HG02588 (cell line): ENCODE data around the gene ADAMTSL2.
"Not testable (repeated sequence)": the region's sequence is repeated elsewhere in the genome, so short reads cannot be mapped to it uniquely, and the experiment has no call there.

Experiments used
- ATAC-seq: cut with Tn5 transposase; IDR thresholded peaks from one replicate; pipeline ENCODE4 v1.9.1; 2021; ENCODE audit warnings: mild to moderate bottlenecking, moderate library complexity; ENCODE audit not compliant: unreplicated experiment

The ADAMTSL2 gene

DNA sequence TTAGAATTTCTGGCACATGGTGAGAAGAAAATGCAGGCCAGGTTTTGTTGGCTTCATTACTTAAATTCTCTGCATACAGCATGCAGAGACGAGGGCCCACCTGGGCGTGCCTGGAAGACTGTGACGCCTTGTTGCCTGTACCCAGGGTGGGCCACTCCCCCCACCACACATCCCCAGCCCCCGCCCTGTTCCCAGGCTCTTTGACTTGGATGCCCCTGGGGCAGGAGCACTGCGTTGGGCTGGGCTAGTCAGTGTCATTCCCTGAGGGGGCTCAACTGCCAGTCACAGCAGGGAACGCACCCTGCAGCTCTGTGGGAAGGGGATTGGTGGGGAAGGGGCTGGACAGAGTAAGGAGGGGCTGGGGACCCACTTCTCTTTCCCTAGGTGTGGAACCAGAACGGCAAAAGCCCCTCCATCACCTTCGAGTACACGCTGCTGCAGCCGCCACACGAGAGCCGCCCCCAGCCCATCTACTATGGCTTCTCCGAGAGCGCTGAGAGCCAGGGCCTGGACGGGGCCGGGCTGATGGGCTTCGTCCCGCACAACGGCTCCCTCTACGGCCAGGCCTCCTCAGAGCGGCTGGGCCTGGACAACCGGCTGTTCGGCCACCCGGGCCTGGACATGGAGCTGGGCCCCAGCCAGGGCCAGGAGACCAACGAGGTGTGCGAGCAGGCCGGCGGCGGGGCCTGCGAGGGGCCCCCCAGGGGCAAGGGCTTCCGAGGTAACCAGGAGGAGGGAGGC is 19.6 kb downstream of the ADAMTSL2 start:
- ATAC-seq = no peak

DNA sequence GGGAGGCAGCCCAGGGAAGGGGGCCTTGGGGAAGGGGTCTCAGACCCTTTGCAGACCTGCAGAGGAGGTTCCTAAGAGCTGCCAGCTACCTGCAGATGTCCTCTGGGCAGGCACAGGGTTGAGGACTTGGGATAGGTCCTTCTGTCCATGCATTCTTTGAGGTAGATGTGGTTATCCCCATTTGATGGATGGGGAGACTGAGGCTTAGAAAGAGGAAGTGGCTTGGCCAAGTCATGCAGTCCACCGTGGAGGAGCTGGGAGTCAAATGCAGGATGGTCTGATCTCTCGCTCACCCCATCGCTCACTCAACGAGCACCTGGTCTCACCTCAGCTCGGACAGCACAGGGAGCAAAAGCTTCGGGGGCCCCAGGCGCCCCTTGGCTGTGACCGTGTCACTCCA is 20.2 kb downstream of the ADAMTSL2 start:
- ATAC-seq = no peak

DNA sequence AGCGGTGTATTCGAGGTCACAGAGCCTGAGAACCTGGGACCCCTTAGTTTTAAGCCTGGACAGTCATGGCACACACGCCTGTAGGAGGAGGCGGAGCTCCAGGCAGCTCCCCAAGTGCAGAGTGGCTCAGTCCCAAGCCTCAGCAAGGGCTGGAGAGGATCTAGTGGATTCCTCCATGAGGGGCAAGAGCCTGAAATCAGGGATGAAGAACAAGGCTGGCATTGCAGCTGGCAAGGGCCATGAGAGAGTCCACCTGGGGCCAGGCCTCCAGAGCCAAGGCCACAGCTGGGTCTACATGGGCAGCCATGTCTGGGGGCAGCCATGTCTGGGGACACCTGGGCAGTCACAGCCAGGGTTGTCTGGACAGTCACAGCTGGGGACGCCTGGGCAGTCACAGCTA is 21.9 kb downstream of the ADAMTSL2 start:
- no peak for ATAC-seq

- no peak for ATAC-seq
Measured at GRCh38 chr9:133557581-133557980, 23.1 kb downstream of the ADAMTSL2 start.

GRCh38 chr9:133558191-133559126 is 24.0 kb downstream of the ADAMTSL2 start:
- ATAC-seq = no peak

DNA sequence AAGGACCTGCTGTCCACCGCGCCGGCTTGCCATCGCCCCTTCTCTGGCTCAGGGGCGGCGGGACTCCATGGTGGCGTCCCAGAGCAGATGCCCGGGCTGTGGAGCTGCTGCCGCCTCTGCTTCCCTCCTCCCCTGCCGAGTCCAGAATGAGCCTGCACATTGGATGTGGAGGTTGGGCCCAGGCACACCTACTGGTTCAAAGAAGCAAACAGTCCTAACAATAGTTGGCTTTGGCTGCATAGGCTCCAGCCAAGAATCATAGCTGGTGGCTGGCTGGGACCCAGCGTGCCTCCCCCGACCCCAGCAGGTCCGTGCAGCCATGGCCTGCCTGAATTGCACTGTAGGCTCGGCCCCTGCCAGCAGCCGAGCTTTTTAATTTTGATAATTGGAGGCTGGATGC is 25.8 kb downstream of the ADAMTSL2 start:
- ATAC-seq = no peak

DNA sequence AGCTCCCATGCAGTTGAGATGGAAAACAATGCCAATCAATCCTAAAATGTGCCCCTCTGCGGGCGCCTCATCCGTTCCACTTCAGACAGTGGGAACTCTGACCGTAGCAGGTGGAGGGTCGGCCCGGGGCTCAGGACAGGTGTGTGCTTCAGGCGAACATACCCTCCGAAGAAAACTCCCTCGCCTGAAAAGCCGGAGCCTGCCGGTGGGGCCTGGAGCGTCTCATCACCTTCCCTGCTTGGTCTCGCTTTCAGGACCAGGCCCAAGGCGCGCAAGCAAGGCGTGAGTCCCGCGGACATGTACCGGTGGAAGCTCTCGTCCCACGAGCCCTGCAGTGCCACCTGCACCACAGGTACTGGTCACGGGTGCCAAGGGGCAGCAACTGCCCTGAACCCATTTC is 26.4 kb downstream of the ADAMTSL2 start:
- no peak for ATAC-seq

- ATAC-seq = no peak
Measured at GRCh38 chr9:133561976-133562554, 27.6 kb downstream of the ADAMTSL2 start.

- ATAC-seq = no peak
Measured at GRCh38 chr9:133562611-133563290, 28.2 kb downstream of the ADAMTSL2 start.

- ATAC-seq = no peak
Measured at GRCh38 chr9:133563291-133563796, 28.8 kb downstream of the ADAMTSL2 start.

- ATAC-seq = not testable (repeated sequence)
Measured at GRCh38 chr9:133563814-133564213, 29.3 kb downstream of the ADAMTSL2 start.

- no peak for ATAC-seq
Measured at GRCh38 chr9:133564451-133565116, 30.1 kb downstream of the ADAMTSL2 start.

GRCh38 chr9:133566382-133566781 is 31.9 kb downstream of the ADAMTSL2 start:
- ATAC-seq = no peak

- no peak for ATAC-seq
Measured at GRCh38 chr9:133566817-133567216, 32.3 kb downstream of the ADAMTSL2 start.

- no peak for ATAC-seq
Measured at GRCh38 chr9:133568186-133568585, 33.7 kb downstream of the ADAMTSL2 start.

DNA sequence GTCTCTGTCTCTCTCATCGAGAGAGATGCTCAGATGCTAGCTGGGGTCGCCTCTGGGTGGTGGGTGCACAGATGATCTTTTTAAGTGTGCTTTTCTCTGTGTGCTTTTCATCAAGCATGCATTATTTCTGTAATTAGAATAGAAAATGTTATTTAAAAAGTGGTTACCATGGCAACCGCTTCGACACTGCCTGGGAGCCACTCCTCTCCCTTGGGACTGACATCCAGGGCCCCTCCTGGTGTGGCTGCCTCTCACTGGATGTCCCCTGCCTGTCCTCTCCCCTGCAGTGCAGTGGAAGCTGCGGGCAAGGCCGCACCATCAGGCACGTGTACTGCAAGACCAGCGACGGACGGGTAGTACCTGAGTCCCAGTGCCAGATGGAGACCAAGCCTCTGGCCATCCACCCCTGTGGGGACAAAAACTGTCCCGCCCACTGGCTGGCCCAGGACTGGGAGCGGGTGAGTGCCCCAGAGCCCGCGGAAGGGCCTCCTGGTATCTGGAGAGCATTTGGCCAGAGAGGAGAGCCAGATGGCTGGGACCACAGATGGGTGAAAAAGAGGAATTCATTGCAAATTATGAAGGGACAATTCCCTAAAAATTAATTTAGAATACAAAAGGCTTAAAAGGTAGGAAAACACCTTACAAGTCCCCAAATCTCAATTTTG is 34.7 kb downstream of the ADAMTSL2 start:
- no peak for ATAC-seq

DNA sequence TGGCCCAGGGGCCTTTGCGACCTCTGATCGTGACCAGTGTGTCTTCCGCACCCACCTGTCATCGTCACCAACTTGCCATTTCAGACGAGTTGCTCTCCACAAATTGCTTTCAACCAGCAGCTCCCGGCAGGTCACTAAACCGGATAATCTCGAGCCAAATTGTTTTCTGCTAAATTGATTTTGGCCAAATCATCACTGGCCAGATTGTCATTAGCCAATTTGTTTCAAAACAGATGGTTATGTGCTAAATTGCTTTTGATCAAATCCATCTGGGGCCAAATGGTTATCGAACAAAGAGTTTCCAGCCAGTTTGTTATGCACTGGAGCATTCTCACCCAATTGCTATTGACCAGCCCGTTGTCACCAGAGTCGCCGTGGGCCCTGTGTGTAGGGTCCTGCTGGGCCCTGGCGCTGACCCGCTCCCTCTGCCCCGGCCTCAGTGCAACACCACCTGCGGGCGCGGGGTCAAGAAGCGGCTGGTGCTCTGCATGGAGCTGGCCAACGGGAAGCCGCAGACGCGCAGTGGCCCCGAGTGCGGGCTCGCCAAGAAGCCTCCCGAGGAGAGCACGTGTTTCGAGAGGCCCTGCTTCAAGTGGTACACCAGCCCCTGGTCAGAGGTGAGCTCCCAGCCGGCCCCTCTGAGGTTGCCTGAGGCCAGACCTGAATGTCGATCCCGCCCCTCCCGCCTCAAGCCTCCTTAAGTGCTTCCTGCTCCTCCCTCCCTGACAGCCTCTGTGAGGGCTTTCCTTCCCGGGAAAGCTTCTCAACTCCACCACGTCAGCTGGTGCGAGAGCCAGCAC is 35.6 kb downstream of the ADAMTSL2 start:
- ATAC-seq = no peak

GRCh38 chr9:133570691-133571080 is 36.2 kb downstream of the ADAMTSL2 start:
- no peak for ATAC-seq

GRCh38 chr9:133571391-133571890 is 36.9 kb downstream of the ADAMTSL2 start:
- ATAC-seq = no peak
